ENCODE results near the gene TMEM131L.

DNA sequence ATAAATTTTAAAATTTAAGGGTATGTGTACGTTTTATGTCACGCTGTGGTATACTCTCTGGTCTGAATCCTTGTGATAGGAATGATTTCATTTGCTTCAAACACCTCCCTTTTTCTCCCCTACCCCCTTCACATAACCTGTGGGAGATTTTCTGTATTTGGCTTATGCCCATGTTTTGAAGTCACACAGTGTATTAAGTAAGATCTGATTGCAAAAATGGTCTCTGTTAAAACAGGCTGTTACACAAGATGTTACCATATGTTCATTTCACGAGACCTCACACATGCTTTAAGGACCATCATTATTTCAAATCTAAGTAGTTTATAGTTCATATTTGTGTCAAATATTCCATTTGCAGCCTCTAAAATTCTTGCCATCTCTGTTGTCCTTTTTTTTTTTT lies 63.5 kb downstream of the TMEM131L start:
- TF ChIP-seq TAF1 (conservative IDR thresholded peaks at IDR 0.05), result no peak
- TF ChIP-seq, protein P1, sequence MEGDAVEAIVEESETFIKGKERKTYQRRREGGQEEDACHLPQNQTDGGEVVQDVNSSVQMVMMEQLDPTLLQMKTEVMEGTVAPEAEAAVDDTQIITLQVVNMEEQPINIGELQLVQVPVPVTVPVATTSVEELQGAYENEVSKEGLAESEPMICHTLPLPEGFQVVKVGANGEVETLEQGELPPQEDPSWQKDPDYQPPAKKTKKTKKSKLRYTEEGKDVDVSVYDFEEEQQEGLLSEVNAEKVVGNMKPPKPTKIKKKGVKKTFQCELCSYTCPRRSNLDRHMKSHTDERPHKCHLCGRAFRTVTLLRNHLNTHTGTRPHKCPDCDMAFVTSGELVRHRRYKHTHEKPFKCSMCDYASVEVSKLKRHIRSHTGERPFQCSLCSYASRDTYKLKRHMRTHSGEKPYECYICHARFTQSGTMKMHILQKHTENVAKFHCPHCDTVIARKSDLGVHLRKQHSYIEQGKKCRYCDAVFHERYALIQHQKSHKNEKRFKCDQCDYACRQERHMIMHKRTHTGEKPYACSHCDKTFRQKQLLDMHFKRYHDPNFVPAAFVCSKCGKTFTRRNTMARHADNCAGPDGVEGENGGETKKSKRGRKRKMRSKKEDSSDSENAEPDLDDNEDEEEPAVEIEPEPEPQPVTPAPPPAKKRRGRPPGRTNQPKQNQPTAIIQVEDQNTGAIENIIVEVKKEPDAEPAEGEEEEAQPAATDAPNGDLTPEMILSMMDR (IDR thresholded peaks at IDR 0.05; ENCODE audit: low read depth, low read length, missing input control), result no peak
- peak; percentile 35 to 55 for TF ChIP-seq JUND (IDR thresholded peaks at IDR 0.05)
- peak; percentile 40 to 58 for TF ChIP-seq RXRA (IDR thresholded peaks at IDR 0.05)
- TF ChIP-seq SP1 (IDR thresholded peaks at IDR 0.05), result peak; percentile 47
- TF ChIP-seq YY1 (IDR thresholded peaks at IDR 0.05), result peak; percentile 81
